SJCRH30 (cell line): Measurements from ENCODE around the gene MAPT. TPM values are rescaled to one million over a fixed set of nuclear protein-coding genes. Genes with fewer than 3 reads are reported as not detected.
A peak's percentile ranks its signal among the peaks of the same experiment; 100 is the strongest.

Source experiments
- DNase-seq, 2 experiments: peaks; one replicate each; pipeline ENCODE4 v3.0.0-alpha.2; 2015 to 2020
- H3K27ac ChIP-seq: fragments of 250-450 bp; sonication (Bioruptor Pico); 2 replicates; pipeline ENCODE4 v1.5.1; 2020; ENCODE audit warnings: mild to moderate bottlenecking, moderate library complexity
- H3K27me3 ChIP-seq: fragments of 250-450 bp; sonication (Bioruptor Pico); 2 replicates; pipeline ENCODE4 v1.5.1; 2020; ENCODE audit warnings: mild to moderate bottlenecking, moderate library complexity
- H3K36me3 ChIP-seq: fragments of 250-450 bp; sonication (Bioruptor Pico); 2 replicates; pipeline ENCODE4 v1.5.1; 2020; ENCODE audit warnings: mild to moderate bottlenecking, moderate library complexity
- H3K4me1 ChIP-seq: fragments of 250-450 bp; sonication (Bioruptor Pico); 2 replicates; pipeline ENCODE4 v1.5.1; 2020; ENCODE audit warnings: mild to moderate bottlenecking, moderate library complexity
- H3K4me3 ChIP-seq: fragments of 250-450 bp; sonication (Bioruptor Pico); 2 replicates; pipeline ENCODE4 v1.5.1; 2020; ENCODE audit warnings: mild to moderate bottlenecking, moderate library complexity
- H3K9me3 ChIP-seq: fragments of 250-450 bp; sonication (Bioruptor Pico); replicated peaks from 2 replicates; pipeline ENCODE4 v1.5.1; 2020; ENCODE audit warnings: mild to moderate bottlenecking, moderate library complexity
- total RNA-seq: library from RNA; depleted of rRNA; stranded (reverse); fragments of >200 nt; shearing (Covaris generic); gene quantifications from 2 replicates; pipeline ENCODE4 v1.2.3, GENCODE V29; 2014

Gene MAPT
- total RNA-seq, 1 experiment from 2014 or later, result 1.8 TPM

GRCh38 chr17:46033392-46033791, 139.0 kb downstream of the MAPT start:
- Histone ChIP-seq H3K4me3 (no peak overlapping the region), H3K4me1 (no peaks in the 10 kb centered on the region), H3K9me3 (no peaks in the 10 kb centered on the region), H3K27me3 (no peaks in the 10 kb centered on the region), H3K27ac (no peak overlapping the region), H3K36me3 (peaks cover 73% of the 10 kb centered on the region)
- no peak for DNase-seq

GRCh38 chr17:46035112-46035818, 140.9 kb downstream of the MAPT start:
- Histone ChIP-seq H3K9me3 (no peaks in the 10 kb centered on the region), H3K27me3 (no peaks in the 10 kb centered on the region), H3K27ac (no peak overlapping the region), H3K4me3 (no peak overlapping the region), H3K36me3 (peaks cover 87% of the 10 kb centered on the region), H3K4me1 (no peaks in the 10 kb centered on the region)
- no peak for DNase-seq

GRCh38 chr17:46036491-46036890, 142.1 kb downstream of the MAPT start:
- peaks cover 90% of the 10 kb centered on the region for H3K36me3 ChIP-seq

GRCh38 chr17:46037722-46038255, 143.4 kb downstream of the MAPT start:
- DNase-seq, result no peak
- Histone ChIP-seq H3K4me1 (no peaks in the 10 kb centered on the region), H3K27ac (no peak overlapping the region), H3K4me3 (no peak overlapping the region), H3K36me3 (peaks cover 83% of the 10 kb centered on the region), H3K27me3 (no peaks in the 10 kb centered on the region), H3K9me3 (no peaks in the 10 kb centered on the region)

More at GRCh38 chr17:46036491-46036890, 142.1 kb downstream of the MAPT start:
- no peaks in the 10 kb centered on the region for H3K9me3 ChIP-seq
- no peak overlapping the region for H3K27ac ChIP-seq
- no peaks in the 10 kb centered on the region for H3K4me1 ChIP-seq
- H3K4me3 ChIP-seq, result no peak overlapping the region
- H3K27me3 ChIP-seq, result no peaks in the 10 kb centered on the region
- DNase-seq, result no peak

- Histone ChIP-seq H3K27me3 (no peaks in the 10 kb centered on the region), H3K36me3 (peaks cover 82% of the 10 kb centered on the region), H3K9me3 (no peaks in the 10 kb centered on the region), H3K4me3 (no peak overlapping the region), H3K27ac (no peak overlapping the region), H3K4me1 (no peaks in the 10 kb centered on the region)
- no peak for DNase-seq
These were observed 144.1 kb downstream of the MAPT start for GRCh38 chr17:46038414-46038813.

- no peaks in the 10 kb centered on the region for H3K4me1 ChIP-seq
- H3K36me3 ChIP-seq, result peaks cover 80% of the 10 kb centered on the region
- H3K27me3 ChIP-seq, result no peaks in the 10 kb centered on the region
- no peak overlapping the region for H3K27ac ChIP-seq
- H3K9me3 ChIP-seq, result no peaks in the 10 kb centered on the region
- H3K4me3 ChIP-seq, result no peak overlapping the region
- DNase-seq, result no peak
These were observed 144.6 kb downstream of the MAPT start for GRCh38 chr17:46038937-46039336.

- no peak overlapping the region for H3K4me3 ChIP-seq
- no peak for DNase-seq
- H3K27me3 ChIP-seq, result no peaks in the 10 kb centered on the region
- H3K27ac ChIP-seq, result no peak overlapping the region
- no peaks in the 10 kb centered on the region for H3K9me3 ChIP-seq
- H3K4me1 ChIP-seq, result peaks cover 2% of the 10 kb centered on the region; the same call in 1 of the 2 replicates
- peaks cover 72% of the 10 kb centered on the region for H3K36me3 ChIP-seq
These were observed 145.3 kb downstream of the MAPT start for GRCh38 chr17:46039592-46040186.

GRCh38 chr17:46042246-46042645, 147.9 kb downstream of the MAPT start:
- peaks cover 52% of the 10 kb centered on the region for H3K36me3 ChIP-seq
- H3K4me1 ChIP-seq, result peaks cover 3% of the 10 kb centered on the region; the same call in 1 of the 2 replicates
- H3K27me3 ChIP-seq, result no peaks in the 10 kb centered on the region
- DNase-seq, result no peak
- no peaks in the 10 kb centered on the region for H3K9me3 ChIP-seq
- H3K4me3 ChIP-seq, result no peak overlapping the region
- H3K27ac ChIP-seq, result no peak overlapping the region

- Histone ChIP-seq H3K27me3 (no peaks in the 10 kb centered on the region), H3K36me3 (peaks cover 50% of the 10 kb centered on the region), H3K4me3 (no peak overlapping the region), H3K4me1 (peaks cover 3% of the 10 kb centered on the region; the same call in 1 of the 2 replicates), H3K27ac (no peak overlapping the region), H3K9me3 (no peaks in the 10 kb centered on the region)
- DNase-seq, result no peak
These were observed 148.6 kb downstream of the MAPT start for GRCh38 chr17:46042925-46043324.

GRCh38 chr17:46043606-46044005, 149.3 kb downstream of the MAPT start:
- Histone ChIP-seq H3K36me3 (peaks cover 50% of the 10 kb centered on the region), H3K9me3 (no peaks in the 10 kb centered on the region), H3K27me3 (no peaks in the 10 kb centered on the region), H3K27ac (no peak overlapping the region), H3K4me3 (no peak overlapping the region), H3K4me1 (peaks cover 3% of the 10 kb centered on the region; the same call in 1 of the 2 replicates)
- no peak for DNase-seq

- peak; percentile 76 to 87 for DNase-seq
- Histone ChIP-seq H3K9me3 (no peaks in the 10 kb centered on the region), H3K27ac (no peak overlapping the region), H3K36me3 (peaks cover 50% of the 10 kb centered on the region), H3K4me3 (no peak overlapping the region), H3K4me1 (peaks cover 3% of the 10 kb centered on the region; the same call in 1 of the 2 replicates), H3K27me3 (no peaks in the 10 kb centered on the region)
These were observed 150.1 kb downstream of the MAPT start for GRCh38 chr17:46044286-46044928.

GRCh38 chr17:46044989-46045388, 150.6 kb downstream of the MAPT start:
- H3K4me1 ChIP-seq, result peaks cover 3% of the 10 kb centered on the region; the same call in 1 of the 2 replicates
- DNase-seq, result no peak
- no peaks in the 10 kb centered on the region for H3K27me3 ChIP-seq
- H3K4me3 ChIP-seq, result no peak overlapping the region
- no peak overlapping the region for H3K27ac ChIP-seq
- no peaks in the 10 kb centered on the region for H3K9me3 ChIP-seq
- peaks cover 50% of the 10 kb centered on the region for H3K36me3 ChIP-seq

GRCh38 chr17:46045639-46046038, 151.3 kb downstream of the MAPT start:
- H3K36me3 ChIP-seq, result peaks cover 50% of the 10 kb centered on the region
- no peaks in the 10 kb centered on the region for H3K27me3 ChIP-seq
- no peak overlapping the region for H3K27ac ChIP-seq
- no peak for DNase-seq
- no peaks in the 10 kb centered on the region for H3K9me3 ChIP-seq
- no peak overlapping the region for H3K4me3 ChIP-seq
- peaks cover 3% of the 10 kb centered on the region; the same call in 1 of the 2 replicates for H3K4me1 ChIP-seq

- H3K27ac ChIP-seq, result no peak overlapping the region
- DNase-seq, result no peak
- no peak overlapping the region for H3K4me3 ChIP-seq
- peaks cover 52% of the 10 kb centered on the region for H3K36me3 ChIP-seq
- no peaks in the 10 kb centered on the region for H3K27me3 ChIP-seq
- H3K4me1 ChIP-seq, result peaks cover 3% of the 10 kb centered on the region; the same call in 1 of the 2 replicates
- no peaks in the 10 kb centered on the region for H3K9me3 ChIP-seq
These were observed 152.6 kb downstream of the MAPT start for GRCh38 chr17:46046957-46047356.

GRCh38 chr17:46047398-46047797, 153.0 kb downstream of the MAPT start:
- H3K9me3 ChIP-seq, result no peaks in the 10 kb centered on the region
- peaks cover 3% of the 10 kb centered on the region; the same call in 1 of the 2 replicates for H3K4me1 ChIP-seq
- no peaks in the 10 kb centered on the region for H3K27me3 ChIP-seq
- no peak overlapping the region for H3K27ac ChIP-seq
- no peak for DNase-seq
- no peak overlapping the region for H3K4me3 ChIP-seq
- H3K36me3 ChIP-seq, result peaks cover 52% of the 10 kb centered on the region
